Brain microvascular endothelial cell (primary cell): ENCODE data around the gene AKR7A3.
"Not testable (repeated sequence)": the region's sequence is repeated elsewhere in the genome, so short reads cannot be mapped to it uniquely, and the experiment has no call there.

ENCODE experiments used
- DNase-seq: peaks from one replicate; pipeline ENCODE4 v3.0.0-alpha.2; 2020
- H3K27ac ChIP-seq: fragments of 250-450 bp; sonication (Bioruptor Pico); 2 replicates; pipeline ENCODE4 v1.5.1; 2020; ENCODE audit warnings: mild to moderate bottlenecking, moderate library complexity
- H3K27me3 ChIP-seq: fragments of 250-450 bp; sonication (Bioruptor Pico); replicated peaks from 2 replicates; pipeline ENCODE4 v1.5.1; 2020; ENCODE audit warnings: mild to moderate bottlenecking
- H3K36me3 ChIP-seq: fragments of 250-450 bp; sonication (Bioruptor Pico); replicated peaks from 2 replicates; pipeline ENCODE4 v1.5.1; 2020; ENCODE audit warnings: mild to moderate bottlenecking
- H3K4me3 ChIP-seq: 2 replicates; pipeline ENCODE4 v1.5.1; 2011; ENCODE audit warnings: low read depth, mild to moderate bottlenecking, control low read depth, low read length, moderate library complexity
- in situ Hi-C: cut with HindIII; loops from 2 replicates; pipeline ENCODE4 v1.10.0; 2017; ENCODE audit warnings: low sequenced_read_pairs, low pct_ligation_motif_present
- TF ChIP-seq, protein P1 (sequence below): IDR thresholded peaks from 2 replicates; pipeline ENCODE4 v1.5.1; 2011; ENCODE audit warnings: low read depth, mild to moderate bottlenecking, moderate library complexity, low read length, control low read depth, inconsistent platforms; ENCODE audit errors: missing control alignments

AKR7A3 gene

DNA sequence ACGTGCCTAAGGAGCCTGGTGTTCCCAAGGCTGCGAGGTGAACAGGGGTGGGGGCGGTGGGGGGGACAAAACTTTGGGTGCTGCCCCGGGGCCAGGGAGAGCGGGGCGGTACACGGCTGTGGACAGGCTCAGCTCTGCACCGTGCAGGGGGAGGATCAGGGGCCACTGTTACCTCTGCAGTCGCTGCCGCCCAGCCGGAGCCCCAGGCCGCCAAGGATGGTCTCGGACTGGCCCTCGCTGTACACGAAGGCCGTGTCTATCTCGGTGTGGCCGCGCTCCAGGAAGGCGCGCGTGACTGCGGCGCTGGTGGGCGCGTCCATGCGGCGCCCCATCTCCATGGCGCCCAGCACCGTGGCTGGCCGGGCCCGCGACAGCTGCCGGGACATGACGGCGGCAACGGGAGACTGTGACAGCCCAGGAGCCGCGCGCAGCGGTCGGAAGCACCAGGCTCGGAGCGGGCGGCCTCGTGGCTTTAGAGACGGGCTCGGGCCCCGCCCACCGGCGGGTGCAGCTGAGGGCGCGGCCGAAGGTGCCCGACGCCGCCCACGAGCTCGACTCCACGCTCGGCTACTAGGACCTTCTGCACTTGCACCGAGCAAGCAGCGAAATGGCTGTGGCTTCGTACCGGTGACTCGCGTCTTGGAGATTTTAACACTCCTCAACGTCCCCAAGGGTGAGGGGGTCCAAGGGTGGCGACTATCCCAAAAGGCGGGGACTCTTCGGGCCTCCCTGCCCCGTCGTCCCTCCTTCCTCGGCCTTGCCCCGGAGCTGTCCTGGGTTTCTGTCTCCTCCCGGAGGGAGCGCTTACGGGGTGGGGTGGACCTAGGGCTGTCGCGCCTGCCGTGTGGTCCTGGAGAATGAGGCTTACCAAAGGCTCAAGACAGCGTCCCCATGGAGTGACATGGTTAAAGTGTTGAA is at the start of gene AKR7A3:
AKR7A3 (minus strand) TSS at position 447 of the 918 bp plus-strand sequence; CDS start at position 386, 61 bp downstream.
- DNase-seq, H3K27ac ChIP-seq, in situ Hi-C loops, H3K27me3 ChIP-seq, H3K36me3 ChIP-seq: not testable (repeated sequence)
- H3K4me3 ChIP-seq: peak within 1 kb of the TSS; percentile 46

DNA sequence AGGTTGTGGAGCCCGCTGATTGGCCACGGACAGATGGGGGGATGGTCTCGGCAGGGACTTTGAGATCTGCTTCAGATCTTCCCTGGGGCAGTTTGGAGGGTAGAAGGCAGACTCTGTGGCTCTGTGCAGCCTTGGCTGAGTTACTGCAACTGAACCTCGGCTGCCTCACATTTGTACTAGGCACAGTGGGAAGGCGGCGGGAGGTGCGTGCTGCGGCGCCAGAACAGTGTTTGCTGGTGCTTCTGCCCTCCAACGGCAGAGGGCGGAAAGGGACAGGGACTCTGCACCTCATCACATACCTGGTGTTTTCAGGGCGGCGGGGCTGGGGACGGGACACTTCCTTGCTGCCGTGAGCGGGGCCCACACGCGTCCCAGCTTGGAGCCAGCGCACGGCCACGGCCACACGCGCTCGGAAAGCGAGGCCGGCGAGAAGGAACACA is 49.8 kb upstream of the AKR7A3 start:
- TF ChIP-seq, protein P1, sequence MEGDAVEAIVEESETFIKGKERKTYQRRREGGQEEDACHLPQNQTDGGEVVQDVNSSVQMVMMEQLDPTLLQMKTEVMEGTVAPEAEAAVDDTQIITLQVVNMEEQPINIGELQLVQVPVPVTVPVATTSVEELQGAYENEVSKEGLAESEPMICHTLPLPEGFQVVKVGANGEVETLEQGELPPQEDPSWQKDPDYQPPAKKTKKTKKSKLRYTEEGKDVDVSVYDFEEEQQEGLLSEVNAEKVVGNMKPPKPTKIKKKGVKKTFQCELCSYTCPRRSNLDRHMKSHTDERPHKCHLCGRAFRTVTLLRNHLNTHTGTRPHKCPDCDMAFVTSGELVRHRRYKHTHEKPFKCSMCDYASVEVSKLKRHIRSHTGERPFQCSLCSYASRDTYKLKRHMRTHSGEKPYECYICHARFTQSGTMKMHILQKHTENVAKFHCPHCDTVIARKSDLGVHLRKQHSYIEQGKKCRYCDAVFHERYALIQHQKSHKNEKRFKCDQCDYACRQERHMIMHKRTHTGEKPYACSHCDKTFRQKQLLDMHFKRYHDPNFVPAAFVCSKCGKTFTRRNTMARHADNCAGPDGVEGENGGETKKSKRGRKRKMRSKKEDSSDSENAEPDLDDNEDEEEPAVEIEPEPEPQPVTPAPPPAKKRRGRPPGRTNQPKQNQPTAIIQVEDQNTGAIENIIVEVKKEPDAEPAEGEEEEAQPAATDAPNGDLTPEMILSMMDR: peak; percentile 56
- in situ Hi-C loops: no loop called here
- peaks cover 48% of the 10 kb centered on the region for H3K36me3 ChIP-seq
- no peak overlapping the region for H3K27ac ChIP-seq
- no peaks in the 10 kb centered on the region for H3K27me3 ChIP-seq
- no peak overlapping the region for H3K4me3 ChIP-seq
- DNase-seq: no peak

DNA sequence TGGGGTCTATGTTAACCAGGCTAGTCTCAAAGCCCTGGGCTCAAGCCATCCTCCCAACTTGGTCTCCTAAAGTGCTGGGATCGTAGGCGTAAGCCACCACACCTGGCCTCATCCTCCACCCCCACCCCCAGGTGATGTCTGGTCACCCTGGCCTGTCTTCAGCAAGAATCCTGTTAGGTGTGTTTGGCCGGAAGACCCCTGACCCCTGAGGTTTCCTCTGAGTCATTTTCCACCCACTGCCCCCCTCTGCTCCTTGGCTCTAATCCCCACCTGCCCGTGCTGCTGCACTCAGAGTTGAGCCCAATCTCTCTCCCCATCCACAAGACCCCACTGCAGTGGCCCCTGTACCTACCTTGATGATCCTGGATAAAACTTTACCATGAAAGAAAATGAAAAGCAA is 48.7 kb upstream of the AKR7A3 start:
- TF ChIP-seq, protein P1: no peak
- Histone ChIP-seq H3K27me3 (no peaks in the 10 kb centered on the region), H3K36me3 (peaks cover 37% of the 10 kb centered on the region), H3K4me3 (no peak overlapping the region), H3K27ac (no peak overlapping the region)
- in situ Hi-C loops: no loop called here
- DNase-seq: no peak

DNA sequence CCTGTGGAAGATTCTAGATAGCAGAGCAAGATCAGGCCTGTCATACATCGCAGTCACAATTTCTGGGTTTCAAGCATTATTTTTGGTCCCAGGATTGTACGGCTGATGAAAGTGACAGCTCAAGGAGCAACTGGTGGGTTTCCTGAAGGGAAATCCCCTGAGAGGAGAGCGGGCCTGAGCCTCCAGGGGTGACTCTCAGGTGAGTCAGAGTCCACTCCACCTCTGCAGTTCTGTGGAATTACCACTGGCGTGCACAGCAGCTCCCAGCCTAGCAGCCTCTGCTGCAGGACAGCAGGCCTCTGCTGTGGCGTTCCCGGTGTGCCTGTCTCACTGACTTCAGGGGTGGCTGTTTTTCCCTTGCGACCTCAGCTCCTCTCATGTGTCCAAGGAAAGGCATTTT is 48.0 kb upstream of the AKR7A3 start:
- in situ Hi-C loops: no loop called here
- no peak for DNase-seq
- Histone ChIP-seq H3K36me3 (peaks cover 30% of the 10 kb centered on the region), H3K4me3 (no peak overlapping the region), H3K27ac (no peak overlapping the region), H3K27me3 (no peaks in the 10 kb centered on the region)
- TF ChIP-seq, protein P1: no peak

DNA sequence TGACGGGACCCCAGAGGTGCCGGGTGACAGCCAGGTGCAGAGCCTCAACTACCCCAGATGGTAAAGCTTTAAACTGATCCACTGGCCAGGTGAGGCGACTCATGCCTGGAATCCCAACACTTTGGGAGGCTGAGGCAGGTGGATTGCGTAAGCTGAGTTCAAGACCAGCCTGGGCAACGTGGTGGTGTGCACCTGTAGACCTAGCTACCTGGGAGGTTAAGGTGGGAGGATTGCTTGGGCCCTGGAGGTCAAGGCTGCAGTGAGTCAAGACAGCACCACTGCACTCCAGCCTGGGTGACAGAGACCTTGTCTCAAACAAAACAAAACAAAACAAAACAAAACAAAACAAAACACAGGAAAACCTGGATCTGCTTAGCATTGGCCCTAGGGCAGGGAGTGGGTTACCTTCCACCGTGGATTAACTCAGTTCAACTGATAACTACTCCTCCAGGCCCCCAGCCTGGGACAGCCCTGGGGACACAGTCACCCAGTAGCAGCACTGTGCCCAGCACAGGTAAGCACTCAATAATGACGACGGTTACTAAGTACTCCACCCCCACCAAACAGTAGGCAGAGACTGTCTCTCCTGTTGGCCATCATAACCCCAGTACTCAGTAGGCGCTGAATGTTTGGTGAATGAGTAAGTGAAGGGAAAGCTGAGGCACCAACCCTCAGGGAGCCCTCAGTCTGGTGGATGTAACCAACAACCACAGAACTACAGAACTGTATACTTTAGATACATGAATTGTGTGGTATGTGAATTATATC is 45.2 kb upstream of the AKR7A3 start:
- Histone ChIP-seq H3K27me3 (no peaks in the 10 kb centered on the region), H3K27ac (no peak overlapping the region), H3K36me3 (peaks cover 11% of the 10 kb centered on the region), H3K4me3 (no peak overlapping the region)
- in situ Hi-C loops: no loop called here
- peak; percentile 43 for DNase-seq
- TF ChIP-seq, protein P1: no peak

DNA sequence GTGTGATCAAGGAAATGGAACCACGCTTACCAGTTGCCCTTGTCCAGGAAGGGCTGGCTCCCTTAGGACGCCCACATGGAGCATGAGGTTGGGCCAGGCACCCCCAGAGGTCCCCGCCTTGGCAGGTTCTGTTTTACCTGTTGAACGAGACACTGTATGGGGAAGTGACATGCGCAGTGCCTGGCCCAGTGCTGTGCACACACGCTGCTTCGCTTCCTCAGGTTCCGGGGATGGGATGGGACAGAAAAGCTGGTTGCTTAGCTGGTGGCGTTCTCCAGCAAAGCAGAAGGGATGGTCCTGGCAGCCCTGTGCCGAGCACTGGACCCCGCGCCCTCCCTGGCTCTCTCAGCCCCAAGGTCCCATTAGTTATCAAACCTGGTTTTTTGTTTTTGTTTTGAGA is 44.3 kb upstream of the AKR7A3 start:
- TF ChIP-seq, protein P1: no peak
- in situ Hi-C loops: no loop called here
- Histone ChIP-seq H3K27ac (no peak overlapping the region), H3K27me3 (no peaks in the 10 kb centered on the region), H3K4me3 (no peak overlapping the region), H3K36me3 (peaks cover 9% of the 10 kb centered on the region)
- no peak for DNase-seq
